Stimulated activated CD8-positive, alpha-beta memory T cell treated with anti-CD3 and anti-CD28 coated beads, Interleukin-2, amount 100 ng/mL, for 48 hours (primary cell): ENCODE results near the gene ARFGAP2.

Experiments
- DNase-seq, 2 donors: peaks; one replicate each; pipeline ENCODE4 v3.0.0-alpha.2; 2020; ENCODE audit warnings: low read depth in 2 of 2

Gene ARFGAP2

GRCh38 chr11:47148903-47149531, 27.7 kb downstream of the ARFGAP2 start:
- no peak for DNase-seq

GRCh38 chr11:47148270-47148669, 28.4 kb downstream of the ARFGAP2 start:
- DNase-seq: no peak

- no peak for DNase-seq
These were observed 29.0 kb downstream of the ARFGAP2 start for GRCh38 chr11:47147681-47148080.

- no peak for DNase-seq
These were observed 29.4 kb downstream of the ARFGAP2 start for GRCh38 chr11:47147250-47147649.

- DNase-seq: no peak
These were observed 32.1 kb downstream of the ARFGAP2 start for GRCh38 chr11:47144541-47144940.

GRCh38 chr11:47143322-47143721, 33.4 kb downstream of the ARFGAP2 start:
- no peak for DNase-seq

- DNase-seq: no peak
These were observed 36.8 kb downstream of the ARFGAP2 start for GRCh38 chr11:47139878-47140277.

- DNase-seq: no peak
These were observed 39.2 kb downstream of the ARFGAP2 start for GRCh38 chr11:47137476-47137875.

- DNase-seq: no peak
These were observed 39.8 kb downstream of the ARFGAP2 start for GRCh38 chr11:47136921-47137320.

GRCh38 chr11:47136327-47136726, 40.4 kb downstream of the ARFGAP2 start:
- no peak for DNase-seq

GRCh38 chr11:47132981-47133380, 43.7 kb downstream of the ARFGAP2 start:
- no peak for DNase-seq

GRCh38 chr11:47132490-47132889, 44.2 kb downstream of the ARFGAP2 start:
- DNase-seq: no peak

GRCh38 chr11:47131136-47131535, 45.5 kb downstream of the ARFGAP2 start:
- DNase-seq: no peak

GRCh38 chr11:47130543-47130942, 46.1 kb downstream of the ARFGAP2 start:
- no peak for DNase-seq

GRCh38 chr11:47127213-47127612, 49.5 kb downstream of the ARFGAP2 start:
- no peak for DNase-seq

- no peak for DNase-seq
These were observed 51.6 kb downstream of the ARFGAP2 start for GRCh38 chr11:47125083-47125482.

- DNase-seq: no peak
These were observed 52.0 kb downstream of the ARFGAP2 start for GRCh38 chr11:47124675-47125074.

- no peak for DNase-seq
These were observed 53.6 kb downstream of the ARFGAP2 start for GRCh38 chr11:47123094-47123493.

GRCh38 chr11:47121731-47122130, 54.9 kb downstream of the ARFGAP2 start:
- no peak for DNase-seq

GRCh38 chr11:47121056-47121455, 55.6 kb downstream of the ARFGAP2 start:
- no peak for DNase-seq

GRCh38 chr11:47118958-47119688, 57.6 kb downstream of the ARFGAP2 start:
- peak in 1 of 2 donors; percentile 2 for DNase-seq
